HG03439 (cell line): ENCODE results near the gene USF1.
"Not testable (repeated sequence)": the region's sequence is repeated elsewhere in the genome, so short reads cannot be mapped to it uniquely, and the experiment has no call there.

Source experiments
- ATAC-seq: cut with Tn5 transposase; IDR thresholded peaks from one replicate; pipeline ENCODE4 v1.9.1; 2021; ENCODE audit warnings: mild to moderate bottlenecking, moderate library complexity; ENCODE audit not compliant: unreplicated experiment

USF1 gene

DNA sequence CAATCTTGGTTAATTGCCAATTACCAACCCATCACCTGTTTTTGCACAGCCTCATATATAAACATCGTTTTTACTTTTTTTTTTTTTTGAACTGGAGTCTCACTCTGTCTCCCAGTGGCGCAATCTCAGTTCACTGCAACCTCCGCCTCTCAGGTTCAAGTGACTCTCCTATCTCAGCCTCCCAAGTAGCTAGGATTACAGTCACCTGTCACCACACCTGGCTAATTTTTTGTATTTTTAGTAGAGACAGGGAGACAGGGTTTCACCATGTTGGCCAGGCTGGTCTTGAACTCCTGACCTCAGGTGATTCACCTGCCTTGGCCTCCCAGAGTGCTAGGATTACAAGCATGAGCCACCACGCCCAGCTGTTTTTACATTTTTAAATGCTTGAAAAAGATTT is 53.7 kb downstream of the USF1 start:
- not testable (repeated sequence) for ATAC-seq
